GM10266 (cell line): ENCODE measurements around the gene PLEKHA8.

Source experiments
- DNase-seq: peaks from one replicate; pipeline ENCODE4 v3.0.0; 2012; ENCODE audit errors: extremely low spot score
- TF ChIP-seq, protein P1 (sequence below): IDR thresholded peaks from 2 replicates; pipeline ENCODE4 v1.5.1; 2012; ENCODE audit warnings: mild to moderate bottlenecking, low read depth; ENCODE audit not compliant: control insufficient read depth, insufficient read depth; ENCODE audit errors: missing control alignments

PLEKHA8 gene

DNA sequence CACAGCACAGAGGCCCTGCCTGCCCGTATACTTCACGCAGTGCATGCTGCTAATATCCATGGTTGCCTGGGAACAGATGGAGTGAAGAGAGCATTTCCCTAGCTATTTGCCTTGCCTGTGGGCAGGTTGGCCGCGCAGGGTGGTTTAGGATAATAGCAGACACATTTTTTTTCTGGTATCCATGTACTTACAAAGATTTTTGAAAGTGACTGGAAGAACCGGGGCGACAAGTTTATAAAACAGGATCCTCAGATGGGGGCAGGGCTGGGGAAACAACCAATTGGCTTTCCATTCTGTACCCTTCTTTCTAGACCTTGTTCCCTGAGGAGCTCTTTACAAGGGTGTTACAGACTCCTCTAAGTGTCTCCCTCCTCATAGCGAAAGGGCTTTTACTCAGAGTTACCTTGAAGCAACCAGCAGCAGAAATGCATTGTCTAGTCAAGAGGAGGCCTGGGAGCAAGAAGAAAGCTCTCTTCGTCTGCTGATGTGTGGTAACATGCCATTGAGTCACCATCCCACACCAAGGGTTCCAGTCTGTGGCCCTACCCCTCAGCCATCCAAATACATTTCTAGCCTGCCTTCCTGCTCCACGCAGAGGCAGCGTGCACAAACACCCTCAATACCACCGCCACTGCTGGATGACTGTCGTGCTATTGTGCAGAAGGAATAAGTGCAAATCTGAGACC lies 138.1 kb downstream of the PLEKHA8 start:
- no peak for DNase-seq

DNA sequence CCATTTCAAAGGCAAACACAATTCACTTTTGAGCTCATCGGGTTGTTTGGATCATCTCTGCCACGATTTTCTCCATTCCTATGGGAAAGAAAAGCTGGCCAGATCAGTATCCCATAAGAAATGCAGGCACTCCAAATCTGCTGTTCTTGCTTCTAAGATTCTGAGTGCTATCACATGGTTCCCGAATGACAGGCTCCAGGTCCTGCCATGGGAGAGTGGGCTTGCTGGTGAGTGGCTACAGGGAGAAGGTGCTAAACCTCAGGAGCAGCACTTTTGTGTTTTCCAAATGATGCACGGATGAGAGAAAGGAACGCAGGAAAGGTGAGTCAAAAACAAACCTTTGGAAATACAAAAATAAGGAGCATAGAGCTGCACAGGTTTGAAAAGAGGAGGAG lies 138.6 kb downstream of the PLEKHA8 start:
- TF ChIP-seq, protein P1, sequence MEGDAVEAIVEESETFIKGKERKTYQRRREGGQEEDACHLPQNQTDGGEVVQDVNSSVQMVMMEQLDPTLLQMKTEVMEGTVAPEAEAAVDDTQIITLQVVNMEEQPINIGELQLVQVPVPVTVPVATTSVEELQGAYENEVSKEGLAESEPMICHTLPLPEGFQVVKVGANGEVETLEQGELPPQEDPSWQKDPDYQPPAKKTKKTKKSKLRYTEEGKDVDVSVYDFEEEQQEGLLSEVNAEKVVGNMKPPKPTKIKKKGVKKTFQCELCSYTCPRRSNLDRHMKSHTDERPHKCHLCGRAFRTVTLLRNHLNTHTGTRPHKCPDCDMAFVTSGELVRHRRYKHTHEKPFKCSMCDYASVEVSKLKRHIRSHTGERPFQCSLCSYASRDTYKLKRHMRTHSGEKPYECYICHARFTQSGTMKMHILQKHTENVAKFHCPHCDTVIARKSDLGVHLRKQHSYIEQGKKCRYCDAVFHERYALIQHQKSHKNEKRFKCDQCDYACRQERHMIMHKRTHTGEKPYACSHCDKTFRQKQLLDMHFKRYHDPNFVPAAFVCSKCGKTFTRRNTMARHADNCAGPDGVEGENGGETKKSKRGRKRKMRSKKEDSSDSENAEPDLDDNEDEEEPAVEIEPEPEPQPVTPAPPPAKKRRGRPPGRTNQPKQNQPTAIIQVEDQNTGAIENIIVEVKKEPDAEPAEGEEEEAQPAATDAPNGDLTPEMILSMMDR = no peak
- DNase-seq = no peak

More for the DNA sequence above, 138.1 kb downstream of the PLEKHA8 start:
- TF ChIP-seq, protein P1 = no peak

DNA sequence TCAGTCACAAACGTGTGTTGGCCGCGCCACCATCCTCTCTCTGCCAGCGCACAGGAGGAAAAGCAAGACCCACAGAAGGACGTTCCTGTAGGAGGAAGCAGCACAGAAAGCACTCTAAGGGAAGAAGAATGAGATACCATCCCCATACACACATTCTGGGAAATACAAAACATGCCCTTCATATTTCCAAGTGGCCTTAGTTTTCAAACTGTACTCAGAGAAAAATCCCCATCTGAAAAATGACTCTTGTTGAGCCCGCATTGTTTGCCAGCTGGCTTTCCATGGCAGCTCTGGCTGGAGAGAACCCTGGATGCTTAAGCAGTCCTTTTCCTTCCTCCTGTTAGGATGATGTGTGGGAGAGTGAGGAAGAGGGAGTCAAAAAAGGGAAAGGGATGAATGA lies 139.7 kb downstream of the PLEKHA8 start:
- TF ChIP-seq, protein P1 = no peak
- no peak for DNase-seq

DNA sequence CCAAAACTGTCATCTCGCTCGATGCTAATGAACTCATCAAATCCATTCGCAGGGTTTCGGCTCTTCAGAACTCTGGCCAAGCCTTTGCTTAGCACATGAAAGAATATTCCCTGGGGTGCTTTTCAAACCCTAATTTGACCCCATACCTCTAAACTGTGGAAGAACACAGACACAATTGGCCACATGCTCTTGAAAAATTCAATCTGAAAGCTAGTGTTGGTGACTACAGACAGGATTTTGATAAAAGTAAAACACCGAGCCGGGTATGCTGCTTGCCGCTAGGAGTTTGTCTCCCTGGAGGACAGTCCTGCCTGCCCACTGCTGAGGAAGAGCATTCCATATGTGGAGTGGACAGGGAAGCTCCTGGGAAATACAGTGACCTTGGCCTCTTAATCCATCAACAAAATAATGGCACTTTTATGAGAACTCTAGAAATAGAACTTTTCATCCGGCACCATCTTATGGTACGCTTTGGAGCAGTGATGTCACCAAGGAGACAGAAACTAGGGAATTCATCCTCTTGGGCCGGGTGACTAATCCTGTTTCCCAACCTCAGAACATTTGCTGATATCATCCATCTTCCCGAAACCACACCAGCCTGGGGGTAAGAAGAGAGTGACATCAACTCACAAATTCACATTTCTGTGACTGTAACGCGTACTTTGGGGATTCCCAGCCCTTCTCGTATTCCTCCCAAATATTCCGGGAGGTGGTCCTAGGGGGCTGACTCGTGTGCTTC lies 140.8 kb downstream of the PLEKHA8 start:
- DNase-seq = no peak
- TF ChIP-seq, protein P1 = no peak

DNA sequence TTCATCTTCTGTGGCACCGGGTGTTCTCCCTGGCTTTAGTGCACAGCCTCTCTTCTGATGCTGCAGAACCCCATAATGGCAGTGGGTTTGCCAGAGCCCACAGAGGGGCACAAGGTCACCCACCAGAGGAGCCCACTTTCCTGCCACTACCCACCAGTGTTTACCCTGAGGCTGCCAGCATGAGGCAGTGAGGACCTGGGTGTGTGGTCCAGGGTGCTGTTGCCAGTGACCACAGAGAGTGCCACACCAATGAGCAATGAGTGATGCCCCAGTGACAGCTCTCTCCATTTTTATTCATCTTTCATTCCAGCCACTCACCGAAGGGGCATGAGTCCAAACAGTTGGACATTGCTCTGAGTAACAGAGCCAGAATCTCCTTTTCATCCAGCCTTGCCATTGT lies 141.4 kb downstream of the PLEKHA8 start:
- DNase-seq = no peak
- TF ChIP-seq, protein P1 = no peak

DNA sequence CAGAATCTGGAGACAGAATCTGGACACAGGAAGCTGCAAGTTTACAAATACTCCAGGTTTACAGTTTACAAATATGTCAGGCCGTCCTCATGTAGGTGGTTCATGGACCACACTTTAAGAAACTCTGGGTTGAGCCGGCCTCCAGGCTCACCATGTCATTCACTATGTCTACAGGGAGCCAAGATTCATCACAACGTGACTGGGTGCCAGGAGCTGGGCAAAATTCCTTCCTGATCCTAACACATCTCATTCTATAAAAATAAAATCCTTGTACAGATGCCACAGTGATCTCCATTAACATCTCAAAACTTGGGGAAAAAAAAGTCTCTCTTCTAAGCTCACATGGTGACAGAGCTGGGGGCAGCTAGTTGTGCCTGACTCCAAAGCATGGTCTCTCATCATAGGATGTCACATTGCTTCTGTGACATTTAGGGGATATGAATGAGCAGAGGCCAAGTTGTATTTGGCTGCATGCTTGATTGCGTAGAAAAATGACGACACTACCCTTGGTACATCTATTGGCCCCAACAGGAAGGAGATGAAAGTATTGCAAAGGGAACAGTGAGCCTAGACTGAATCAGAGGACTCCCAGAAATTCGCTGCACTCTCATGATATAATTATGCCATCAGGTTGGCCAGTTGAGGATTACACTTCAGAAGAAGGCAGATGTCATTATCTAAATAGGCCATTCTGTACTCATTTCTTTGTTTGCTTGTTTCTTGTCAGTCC lies 142.4 kb downstream of the PLEKHA8 start:
- TF ChIP-seq, protein P1 = no peak
- DNase-seq = no peak
